Mesendoderm (in vitro differentiated cells): Measurements from ENCODE around the gene BTBD18.

ENCODE experiments used
- DNase-seq: peaks from one replicate; pipeline ENCODE4 v3.0.0; 2013
- H2AK5ac ChIP-seq: 2 replicates; pipeline ENCODE4 v1.6.1; 2013; ENCODE audit warnings: low read length, inconsistent platforms
- H2BK120ac ChIP-seq: 2 replicates; pipeline ENCODE4 v1.6.1; 2013; ENCODE audit warnings: low read depth, mild to moderate bottlenecking, low read length, moderate library complexity, mixed read lengths
- H2BK15ac ChIP-seq: replicated peaks from 2 replicates; pipeline ENCODE4 v1.6.1; 2013; ENCODE audit warnings: low read depth, mild to moderate bottlenecking, moderate library complexity
- H2BK5ac ChIP-seq: 2 replicates; pipeline ENCODE4 v1.6.1; 2013; ENCODE audit warnings: low read length, inconsistent platforms
- H3K18ac ChIP-seq: 2 replicates; pipeline ENCODE4 v1.6.1; 2013; ENCODE audit warnings: mild to moderate bottlenecking, low read length, mixed read lengths
- H3K23ac ChIP-seq: one replicate; pipeline ENCODE4 v1.6.1; 2013; ENCODE audit warnings: low read length
- H3K27ac ChIP-seq: 2 replicates; pipeline ENCODE4 v1.5.1; 2013; ENCODE audit warnings: low read depth, mild to moderate bottlenecking, inconsistent platforms, low read length, moderate library complexity
- H3K27me3 ChIP-seq: 2 replicates; pipeline ENCODE4 v1.6.1; 2013; ENCODE audit warnings: low read length, control low read depth, mild to moderate bottlenecking, inconsistent platforms; ENCODE audit not compliant: insufficient read depth, poor library complexity
- H3K36me3 ChIP-seq: 2 replicates; pipeline ENCODE4 v1.6.1; 2013; ENCODE audit warnings: low read length, inconsistent platforms; ENCODE audit not compliant: control insufficient read depth, insufficient read depth
- H3K4ac ChIP-seq: one replicate; pipeline ENCODE4 v1.6.1; 2013; ENCODE audit warnings: low read depth, mild to moderate bottlenecking, low read length, moderate library complexity
- H3K4me1 ChIP-seq: 2 replicates; pipeline ENCODE4 v1.6.1; 2013; ENCODE audit warnings: low read depth, low read length, inconsistent platforms; ENCODE audit not compliant: control insufficient read depth
- H3K4me2 ChIP-seq: 2 replicates; pipeline ENCODE4 v1.6.1; 2013; ENCODE audit warnings: low read length
- H3K4me3 ChIP-seq: 2 replicates; pipeline ENCODE4 v1.5.1; 2013; ENCODE audit warnings: mild to moderate bottlenecking, low read length
- H3K56ac ChIP-seq: one replicate; pipeline ENCODE4 v1.6.1; 2013; ENCODE audit warnings: low read length
- H3K79me1 ChIP-seq: 2 replicates; pipeline ENCODE4 v1.6.1; 2013; ENCODE audit warnings: low read length, inconsistent platforms
- H3K79me2 ChIP-seq: 2 replicates; pipeline ENCODE4 v1.6.1; 2013; ENCODE audit warnings: mild to moderate bottlenecking, low read length; ENCODE audit not compliant: control insufficient read depth, insufficient read depth
- H3K9ac ChIP-seq: 2 replicates; pipeline ENCODE4 v1.6.1; 2013; ENCODE audit warnings: low read length, inconsistent platforms
- H4K5ac ChIP-seq: one replicate; pipeline ENCODE4 v1.6.1; 2013; ENCODE audit warnings: low read length
- H4K8ac ChIP-seq: one replicate; pipeline ENCODE4 v1.6.1; 2013; ENCODE audit warnings: low read depth, mild to moderate bottlenecking, control low read depth, low read length, moderate library complexity
- WGBS: extraction: QIAGEN DNeasy Blood & Tissue Kit; methylation state at CpG from one replicate; pipeline ENCODE4 v1.1.7; 2013; ENCODE audit warnings: low lambda C conversion rate, missing lambda C conversion rate; ENCODE audit not compliant: insufficient coverage; ENCODE audit errors: extremely low coverage; 5-methylcytosine and 5-hydroxymethylcytosine counted together

Gene BTBD18

GRCh38 chr11:57773026-57773598 lies 21.5 kb upstream of the BTBD18 start:
- Histone ChIP-seq H3K9ac (no peak overlapping the region), H3K23ac (no peak overlapping the region), H2BK15ac (no peak overlapping the region), H3K27me3 (no peaks in the 10 kb centered on the region), H4K5ac (no peak overlapping the region), H3K18ac (no peak overlapping the region), H3K56ac (no peak overlapping the region), H4K8ac (no peak overlapping the region), H3K79me2 (peaks cover 87% of the 10 kb centered on the region), H3K4ac (no peak overlapping the region), H2AK5ac (no peak overlapping the region), H3K4me1 (peaks cover 28% of the 10 kb centered on the region), H3K36me3 (no peaks in the 10 kb centered on the region), H3K4me3 (no peak overlapping the region), H2BK120ac (no peak overlapping the region), H3K27ac (no peak overlapping the region), H3K4me2 (no peak overlapping the region), H2BK5ac (no peak overlapping the region), H3K79me1 (no peaks in the 10 kb centered on the region)
- no CpG with 5 or more reads among the region's 5 CpGs for WGBS
- DNase-seq = no peak

GRCh38 chr11:57772562-57772961 lies 20.9 kb upstream of the BTBD18 start:
- no peak overlapping the region for H4K5ac ChIP-seq
- no peak overlapping the region for H3K9ac ChIP-seq
- no peak overlapping the region for H2AK5ac ChIP-seq
- H4K8ac ChIP-seq = no peak overlapping the region
- H3K79me1 ChIP-seq = no peaks in the 10 kb centered on the region
- no peak overlapping the region for H2BK120ac ChIP-seq
- H3K4me1 ChIP-seq = peaks cover 22% of the 10 kb centered on the region
- WGBS = no CpG with 5 or more reads among the region's 4 CpGs
- no peak overlapping the region for H2BK5ac ChIP-seq
- H3K79me2 ChIP-seq = peaks cover 88% of the 10 kb centered on the region
- H3K4me2 ChIP-seq = no peak overlapping the region
- no peaks in the 10 kb centered on the region for H3K36me3 ChIP-seq
- H3K23ac ChIP-seq = no peak overlapping the region
- no peaks in the 10 kb centered on the region for H3K27me3 ChIP-seq
- H3K56ac ChIP-seq = no peak overlapping the region
- no peak overlapping the region for H3K4ac ChIP-seq
- no peak overlapping the region for H3K27ac ChIP-seq
- H2BK15ac ChIP-seq = no peak overlapping the region
- no peak for DNase-seq
- no peak overlapping the region for H3K4me3 ChIP-seq
- H3K18ac ChIP-seq = no peak overlapping the region

GRCh38 chr11:57771365-57771764 lies 19.7 kb upstream of the BTBD18 start:
- Histone ChIP-seq H3K23ac (no peak overlapping the region), H3K56ac (no peak overlapping the region), H3K36me3 (no peaks in the 10 kb centered on the region), H2BK5ac (no peak overlapping the region), H2BK15ac (no peak overlapping the region), H4K8ac (no peak overlapping the region), H3K18ac (no peak overlapping the region), H2BK120ac (no peak overlapping the region), H3K27ac (no peak overlapping the region), H2AK5ac (no peak overlapping the region), H3K4me3 (no peak overlapping the region), H3K4ac (no peak overlapping the region), H3K79me2 (peaks cover 88% of the 10 kb centered on the region), H3K27me3 (no peaks in the 10 kb centered on the region), H3K9ac (no peak overlapping the region), H3K79me1 (no peaks in the 10 kb centered on the region), H4K5ac (no peak overlapping the region), H3K4me2 (no peak overlapping the region), H3K4me1 (peaks cover 17% of the 10 kb centered on the region)
- DNase-seq = no peak
- 100% methylated on average over 1 of the region's 3 CpGs for WGBS

GRCh38 chr11:57770793-57771192 lies 19.2 kb upstream of the BTBD18 start:
- no peak overlapping the region for H4K8ac ChIP-seq
- H3K4me3 ChIP-seq = no peak overlapping the region
- H3K23ac ChIP-seq = no peak overlapping the region
- H3K56ac ChIP-seq = no peak overlapping the region
- no peaks in the 10 kb centered on the region for H3K36me3 ChIP-seq
- no peak overlapping the region for H2BK120ac ChIP-seq
- DNase-seq = no peak
- no peak overlapping the region for H4K5ac ChIP-seq
- H3K4me1 ChIP-seq = peaks cover 11% of the 10 kb centered on the region
- no peak overlapping the region for H3K9ac ChIP-seq
- no peak overlapping the region for H3K27ac ChIP-seq
- H3K79me2 ChIP-seq = peaks cover 88% of the 10 kb centered on the region
- no peak overlapping the region for H2BK5ac ChIP-seq
- H3K4ac ChIP-seq = no peak overlapping the region
- H3K18ac ChIP-seq = no peak overlapping the region
- WGBS = no CpG with 5 or more reads among the region's 1 CpG
- H3K79me1 ChIP-seq = no peaks in the 10 kb centered on the region
- no peak overlapping the region for H2BK15ac ChIP-seq
- no peaks in the 10 kb centered on the region for H3K27me3 ChIP-seq
- H3K4me2 ChIP-seq = no peak overlapping the region
- H2AK5ac ChIP-seq = no peak overlapping the region

GRCh38 chr11:57764972-57765371 lies 13.4 kb upstream of the BTBD18 start:
- H4K8ac ChIP-seq = no peak overlapping the region
- H3K56ac ChIP-seq = peak overlapping the region; percentile 66
- peaks cover 74% of the 10 kb centered on the region for H3K79me2 ChIP-seq
- no peak overlapping the region for H2BK5ac ChIP-seq
- H2BK120ac ChIP-seq = no peak overlapping the region
- H3K18ac ChIP-seq = no peak overlapping the region
- H3K4me1 ChIP-seq = peaks cover 5% of the 10 kb centered on the region
- no peak overlapping the region for H3K27ac ChIP-seq
- H4K5ac ChIP-seq = no peak overlapping the region
- no CpG with 5 or more reads among the region's 2 CpGs for WGBS
- peak overlapping the region; percentile 48 for H3K9ac ChIP-seq
- no peak overlapping the region for H3K4ac ChIP-seq
- no peak overlapping the region for H2AK5ac ChIP-seq
- no peak overlapping the region for H2BK15ac ChIP-seq
- no peaks in the 10 kb centered on the region for H3K27me3 ChIP-seq
- no peaks in the 10 kb centered on the region for H3K36me3 ChIP-seq
- H3K79me1 ChIP-seq = no peaks in the 10 kb centered on the region
- DNase-seq = no peak
- H3K23ac ChIP-seq = no peak overlapping the region
- peak overlapping the region; percentile 23 for H3K4me2 ChIP-seq
- H3K4me3 ChIP-seq = no peak overlapping the region

GRCh38 chr11:57764566-57764965 lies 12.9 kb upstream of the BTBD18 start:
- Histone ChIP-seq H3K27ac (no peak overlapping the region), H3K9ac (peak overlapping the region; percentile 48), H3K4ac (no peak overlapping the region), H3K23ac (no peak overlapping the region), H3K79me1 (no peaks in the 10 kb centered on the region), H2BK5ac (no peak overlapping the region), H2BK120ac (no peak overlapping the region), H3K18ac (no peak overlapping the region), H3K4me2 (peak overlapping the region; percentile 23), H4K8ac (no peak overlapping the region), H3K4me3 (no peak overlapping the region), H3K36me3 (no peaks in the 10 kb centered on the region), H4K5ac (no peak overlapping the region), H2BK15ac (no peak overlapping the region), H3K27me3 (no peaks in the 10 kb centered on the region), H3K4me1 (peaks cover 5% of the 10 kb centered on the region), H3K56ac (peak overlapping the region; percentile 66), H2AK5ac (no peak overlapping the region), H3K79me2 (peaks cover 70% of the 10 kb centered on the region)
- WGBS = no CpG with 5 or more reads among the region's 2 CpGs
- DNase-seq = no peak
